BJ (cell line): ENCODE results near the gene ZNF613. TPM values are rescaled to one million over a fixed set of nuclear protein-coding genes. Genes with fewer than 3 reads are reported as not detected.
"Not testable (repeated sequence)": the region's sequence is repeated elsewhere in the genome, so short reads cannot be mapped to it uniquely, and the experiment has no call there.

Experiments used
- CTCF ChIA-PET: fragments of 350-600 bp; formaldehyde crosslinking; extraction: SDS; loops from one replicate; lab custom pipeline; 2021; ENCODE audit warnings: antibody characterized with exemption, inconsistent platforms; lab: Yijun Ruan, JAX
- POLR2A ChIA-PET: fragments of 300-600 bp; sonication (Branson Sonifier 250); formaldehyde crosslinking; extraction: SDS; loops from one replicate; lab custom pipeline; 2021; ENCODE audit warnings: antibody characterized with exemption; lab: Charles Lee
- DNase-seq: peaks from one replicate; pipeline ENCODE4 v3.0.0-alpha.2; 2011; ENCODE audit warnings: low read depth
- H3K27me3 ChIP-seq: 2 replicates; pipeline ENCODE4 v1.6.0; 2011; ENCODE audit warnings: low read length; ENCODE audit not compliant: control insufficient read depth, insufficient read depth
- H3K36me3 ChIP-seq: 2 replicates; pipeline ENCODE4 v1.5.1; 2011; ENCODE audit warnings: low read length; ENCODE audit not compliant: control insufficient read depth, insufficient read depth
- H3K4me3 ChIP-seq: 2 replicates; pipeline ENCODE4 v1.5.1; 2011; ENCODE audit warnings: low read depth, mild to moderate bottlenecking, control low read depth, low read length
- CTCF ChIP-seq: IDR thresholded peaks from 2 replicates; pipeline ENCODE4 v1.5.1; 2011; ENCODE audit warnings: low read depth, mild to moderate bottlenecking, control low read depth, inconsistent platforms, low read length, moderate library complexity; ENCODE audit not compliant: insufficient read depth
- polyA plus RNA-seq: library from polyadenylated mRNA; depleted of rRNA; stranded (reverse); fragments of >200 nt; gene quantifications from 2 replicates; pipeline ENCODE4 v1.2.3, GENCODE V29; 2011

The ZNF613 gene
- polyA plus RNA-seq, 1 experiment: 5.1 TPM

GRCh38 chr19:51905206-51905605, 22.1 kb upstream of the ZNF613 start:
- ChIA-PET POLR2A (no interaction called here), CTCF (no interaction called here)
- Histone ChIP-seq H3K36me3 (no peaks in the 10 kb centered on the region), H3K27me3 (peaks cover 3% of the 10 kb centered on the region; the same call in 1 of the 2 replicates), H3K4me3 (no peak overlapping the region)
- DNase-seq: no peak
- no peak for TF ChIP-seq CTCF

- H3K27me3 ChIP-seq, CTCF ChIA-PET, POLR2A ChIA-PET, DNase-seq, H3K4me3 ChIP-seq, H3K36me3 ChIP-seq: not testable (repeated sequence)
Measured at GRCh38 chr19:51905639-51906038, 21.6 kb upstream of the ZNF613 start.

- DNase-seq, H3K36me3 ChIP-seq, POLR2A ChIA-PET, H3K27me3 ChIP-seq, H3K4me3 ChIP-seq, CTCF ChIA-PET: not testable (repeated sequence)
Measured at GRCh38 chr19:51906108-51906507, 21.2 kb upstream of the ZNF613 start.

GRCh38 chr19:51907981-51908380, 19.3 kb upstream of the ZNF613 start:
- CTCF ChIA-PET, H3K36me3 ChIP-seq, DNase-seq, H3K27me3 ChIP-seq, POLR2A ChIA-PET, H3K4me3 ChIP-seq: not testable (repeated sequence)

- CTCF ChIA-PET: interaction anchor here (0.6 kb wide), 1 partner anchor 106 kb away, joined by 3 read pairs; no protein-coding TSS in a partner anchor
- no peak for DNase-seq
- no peaks in the 10 kb centered on the region for H3K27me3 ChIP-seq
- no peak overlapping the region for H3K4me3 ChIP-seq
- TF ChIP-seq CTCF: no peak
- H3K36me3 ChIP-seq: no peaks in the 10 kb centered on the region
- POLR2A ChIA-PET: no interaction called here
Measured at GRCh38 chr19:51915324-51915867, 11.9 kb upstream of the ZNF613 start.

GRCh38 chr19:51916167-51916566, 11.1 kb upstream of the ZNF613 start:
- CTCF ChIA-PET: interaction anchor here (0.6 to 3.0 kb wide), 2 partner anchors 11 to 105 kb away, joined by 3 to 7 read pairs; partner anchors contain the start of gene ZNF613

More at GRCh38 chr19:51916167-51916566, 11.1 kb upstream of the ZNF613 start:
- Histone ChIP-seq H3K36me3 (no peaks in the 10 kb centered on the region), H3K4me3 (no peak overlapping the region), H3K27me3 (no peaks in the 10 kb centered on the region)
- no peak for TF ChIP-seq CTCF
- no peak for DNase-seq
- POLR2A ChIA-PET: no interaction called here
